ENCODE results near the gene KIAA1755. TPM values are rescaled to one million over a fixed set of nuclear protein-coding genes. Genes with fewer than 3 reads are reported as not detected.

Gene KIAA1755
- total RNA-seq, 1 experiment from 2014 or later, result 0.17 TPM

DNA sequence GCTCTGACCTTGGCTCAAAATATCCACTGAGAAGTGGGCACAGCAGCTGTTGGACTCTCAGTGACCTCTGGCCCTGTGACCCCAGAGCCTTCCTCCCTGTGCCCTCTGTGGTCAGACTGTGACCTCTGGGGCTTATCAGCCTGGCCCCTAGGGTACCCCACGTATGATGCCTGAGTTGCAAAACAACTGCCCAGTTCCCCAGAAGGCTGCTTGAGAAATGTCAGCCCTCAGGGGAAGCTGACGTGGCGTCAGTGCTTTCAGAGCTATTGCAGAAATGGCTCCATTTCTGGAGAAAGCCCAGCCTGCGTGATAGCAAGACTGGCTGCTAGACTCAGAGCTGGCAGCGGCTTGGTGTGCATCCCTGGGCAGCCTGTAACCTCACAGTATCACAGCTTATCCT, 63.9 kb downstream of the KIAA1755 start:
- Histone ChIP-seq H3K27me3 (ENCODE audit: insufficient read depth, low read length) (no peaks in the 10 kb centered on the region), H3K56ac (ENCODE audit: insufficient read length, low read depth, low read length) (no peak overlapping the region), H3K9ac (ENCODE audit: extremely low read depth, insufficient read length, low read length) (no peak overlapping the region), H3K23me2 (ENCODE audit: insufficient read length, low read depth, low read length, poor library complexity, severe bottlenecking) (no peaks in the 10 kb centered on the region), H2BK20ac (ENCODE audit: low read depth, low read length, poor library complexity, severe bottlenecking) (no peak overlapping the region), H3K79me1 (ENCODE audit: insufficient read depth, low read depth, low read length, poor library complexity, severe bottlenecking) (no peaks in the 10 kb centered on the region), H3K79me2 (ENCODE audit: insufficient read depth, low read length) (no peaks in the 10 kb centered on the region), H2BK15ac (ENCODE audit: low read depth, low read length) (no peak overlapping the region), H2BK12ac (ENCODE audit: insufficient read length, low read depth, low read length) (no peak overlapping the region), H3K4me1 (ENCODE audit: insufficient read depth, low read length) (no peaks in the 10 kb centered on the region), H2AFZ (ENCODE audit: low read length) (no peak overlapping the region), H4K91ac (ENCODE audit: insufficient read length, low read depth, low read length) (no peak overlapping the region), H3K4me2 (ENCODE audit: insufficient read depth, insufficient read length, low read length) (no peak overlapping the region), H2AK5ac (ENCODE audit: insufficient read length, low read length) (no peak overlapping the region), H3K9me3 (ENCODE audit: control insufficient read depth, low read depth, low read length) (no peaks in the 10 kb centered on the region), H3K14ac (ENCODE audit: insufficient read depth, low read length) (no peak overlapping the region; the same call in 1 of the 2 replicates), H3K23ac (ENCODE audit: insufficient read length, low read depth, low read length) (no peak overlapping the region), H3K27ac (ENCODE audit: insufficient read length, low read depth, low read length) (no peak overlapping the region), H3T11ph (ENCODE audit: low read length) (no peak overlapping the region), H4K8ac (replicated peaks; ENCODE audit: insufficient read length, low read depth, low read length) (no peak overlapping the region), H2BK120ac (ENCODE audit: low read depth, low read length, poor library complexity, severe bottlenecking) (no peak overlapping the region), H4K20me1 (ENCODE audit: control insufficient read depth, insufficient read depth, insufficient read length) (no peaks in the 10 kb centered on the region), H3K4ac (ENCODE audit: low read depth, low read length) (no peak overlapping the region), H4K5ac (ENCODE audit: insufficient read length, low read depth, low read length) (no peak overlapping the region), H3K18ac (ENCODE audit: insufficient read length, low read depth, low read length) (no peak overlapping the region), H2BK5ac (ENCODE audit: insufficient read length, low read length) (no peak overlapping the region)
- TF ChIP-seq, protein P1, sequence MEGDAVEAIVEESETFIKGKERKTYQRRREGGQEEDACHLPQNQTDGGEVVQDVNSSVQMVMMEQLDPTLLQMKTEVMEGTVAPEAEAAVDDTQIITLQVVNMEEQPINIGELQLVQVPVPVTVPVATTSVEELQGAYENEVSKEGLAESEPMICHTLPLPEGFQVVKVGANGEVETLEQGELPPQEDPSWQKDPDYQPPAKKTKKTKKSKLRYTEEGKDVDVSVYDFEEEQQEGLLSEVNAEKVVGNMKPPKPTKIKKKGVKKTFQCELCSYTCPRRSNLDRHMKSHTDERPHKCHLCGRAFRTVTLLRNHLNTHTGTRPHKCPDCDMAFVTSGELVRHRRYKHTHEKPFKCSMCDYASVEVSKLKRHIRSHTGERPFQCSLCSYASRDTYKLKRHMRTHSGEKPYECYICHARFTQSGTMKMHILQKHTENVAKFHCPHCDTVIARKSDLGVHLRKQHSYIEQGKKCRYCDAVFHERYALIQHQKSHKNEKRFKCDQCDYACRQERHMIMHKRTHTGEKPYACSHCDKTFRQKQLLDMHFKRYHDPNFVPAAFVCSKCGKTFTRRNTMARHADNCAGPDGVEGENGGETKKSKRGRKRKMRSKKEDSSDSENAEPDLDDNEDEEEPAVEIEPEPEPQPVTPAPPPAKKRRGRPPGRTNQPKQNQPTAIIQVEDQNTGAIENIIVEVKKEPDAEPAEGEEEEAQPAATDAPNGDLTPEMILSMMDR (conservative IDR thresholded peaks at IDR 0.05), result no peak
- Mint-ChIP-seq H3K4me1 (peaks cover 11 to 13% of the 10 kb centered on the region in 2 experiments; a peak in 3 of 4 replicates), H3K9me3 (peaks cover 5 to 6% of the 10 kb centered on the region in 2 experiments), H3K36me3 (ENCODE audit: insufficient read depth in 1 of 3, low read depth in 3 of 3) (peaks cover 0 to 5% (median 4%) of the 10 kb centered on the region in 3 experiments; a peak in 1 of 7 replicates), H3K27ac (no peak overlapping the region), H3K27me3 (ENCODE audit: low read depth) (peaks cover 11% of the 10 kb centered on the region), H3K4me3 (no peak overlapping the region)
- DNase-seq, result no peak
- WGBS (ENCODE audit: extremely low coverage, insufficient read length, low lambda C conversion rate), result no CpG with 5 or more reads among the region's 5 CpGs

Data from H9 (cell line).